Cardiac muscle cell (in vitro differentiated cells and primary cell): Measurements from ENCODE around the gene SLC8A3. TPM values are rescaled to one million over a fixed set of nuclear protein-coding genes. Genes with fewer than 3 reads are reported as not detected.

Experiments
- DNase-seq, 2 donors: peaks; one replicate each; pipeline versions ENCODE4 v3.0.0 to v3.0.0-alpha.2; 2010 to 2017; ENCODE audit warnings: low read depth in 1 of 2, low spot score in 1 of 2
- H3K27ac ChIP-seq: fragments of 200-600 bp; sonication (generic); 2 replicates; pipeline ENCODE4 v1.5.1; 2016
- H3K27me3 ChIP-seq: fragments of 200-600 bp; sonication (generic); 2 replicates; pipeline ENCODE4 v1.6.0; 2016; ENCODE audit warnings: control low read depth
- H3K36me3 ChIP-seq: fragments of 200-600 bp; sonication (generic); 2 replicates; pipeline ENCODE4 v1.5.1; 2016; ENCODE audit warnings: control low read depth
- H3K4me1 ChIP-seq: fragments of 200-600 bp; sonication (generic); 2 replicates; pipeline ENCODE4 v1.8.1; 2017; ENCODE audit warnings: low read depth, mild to moderate bottlenecking, mixed run types
- H3K4me3 ChIP-seq: fragments of 200-600 bp; sonication (generic); 2 replicates; pipeline ENCODE4 v1.5.1; 2016; ENCODE audit warnings: mild to moderate bottlenecking
- H3K9me3 ChIP-seq: fragments of 200-600 bp; sonication (generic); 2 replicates; pipeline ENCODE4 v1.5.1; 2017; ENCODE audit warnings: low read depth, mild to moderate bottlenecking, control low read depth
- CTCF ChIP-seq: IDR thresholded peaks from 2 replicates; pipeline ENCODE4 v1.5.1; 2012; ENCODE audit warnings: low read depth, mild to moderate bottlenecking, low read length
- polyA plus RNA-seq: library from polyadenylated mRNA; unstranded; fragments of >200 nt; fragmentation: Nextera tagmentation; extraction: Ambion mirVana; gene quantifications from 2 replicates; pipeline ENCODE4 v1.2.1, GENCODE V29; 2016
- total RNA-seq: library from RNA; depleted of rRNA; stranded (reverse); fragments of >200 nt; gene quantifications from 2 replicates; pipeline ENCODE4 v1.2.3, GENCODE V29; 2016

The SLC8A3 gene
- total and polyA plus RNA-seq, 2 experiments from 2014 or later = 0.09 to 1.0 TPM

- peak in 1 of 2 donors; percentile 11 for DNase-seq
- no peak overlapping the region for H3K27ac ChIP-seq
- H3K4me1 ChIP-seq = peaks cover 8% of the 10 kb centered on the region
- peaks cover 41% of the 10 kb centered on the region for H3K27me3 ChIP-seq
- TF ChIP-seq CTCF = no peak
- no peak overlapping the region for H3K4me3 ChIP-seq
- H3K9me3 ChIP-seq = no peaks in the 10 kb centered on the region
- H3K36me3 ChIP-seq = no peaks in the 10 kb centered on the region
Observed at GRCh38 chr14:70148911-70149595, 39.7 kb downstream of the SLC8A3 start.

- H3K36me3 ChIP-seq = no peaks in the 10 kb centered on the region
- no peak for DNase-seq
- H3K9me3 ChIP-seq = no peaks in the 10 kb centered on the region
- H3K27ac ChIP-seq = no peak overlapping the region
- H3K4me1 ChIP-seq = peaks cover 8% of the 10 kb centered on the region
- peaks cover 40% of the 10 kb centered on the region for H3K27me3 ChIP-seq
- H3K4me3 ChIP-seq = no peak overlapping the region
- TF ChIP-seq CTCF = no peak
Observed at GRCh38 chr14:70148351-70148750, 40.4 kb downstream of the SLC8A3 start.

DNA sequence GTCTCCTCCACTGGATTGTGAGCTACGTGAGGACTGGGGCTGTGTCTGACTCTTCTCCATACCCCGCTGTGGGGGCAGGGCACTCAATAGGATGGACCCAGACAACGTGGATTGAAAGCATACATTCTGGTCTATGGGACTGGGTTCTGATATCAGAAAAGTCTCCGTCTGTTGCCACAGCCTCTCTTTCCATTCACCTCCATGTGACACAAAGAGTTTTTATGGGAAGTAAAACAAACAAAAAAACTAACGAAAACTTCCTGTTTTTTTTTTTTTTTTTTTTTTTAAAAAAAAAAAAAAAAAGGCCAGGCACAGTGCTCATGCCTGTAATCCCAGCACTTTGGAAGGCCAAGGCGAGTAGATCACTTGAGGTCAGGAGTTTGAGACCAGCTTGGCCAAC, 44.7 kb downstream of the SLC8A3 start:
- Histone ChIP-seq H3K4me3 (no peak overlapping the region), H3K36me3 (no peaks in the 10 kb centered on the region), H3K9me3 (no peaks in the 10 kb centered on the region), H3K27ac (no peak overlapping the region), H3K4me1 (no peaks in the 10 kb centered on the region), H3K27me3 (peaks cover 74% of the 10 kb centered on the region)
- no peak for TF ChIP-seq CTCF
- no peak for DNase-seq

GRCh38 chr14:70143306-70143705, 45.4 kb downstream of the SLC8A3 start:
- H3K27me3 ChIP-seq = peaks cover 82% of the 10 kb centered on the region
- H3K27ac ChIP-seq = no peak overlapping the region
- TF ChIP-seq CTCF = no peak
- no peak overlapping the region for H3K4me3 ChIP-seq
- no peak for DNase-seq
- no peaks in the 10 kb centered on the region for H3K9me3 ChIP-seq
- no peaks in the 10 kb centered on the region for H3K36me3 ChIP-seq
- H3K4me1 ChIP-seq = no peaks in the 10 kb centered on the region

GRCh38 chr14:70140614-70141013, 48.1 kb downstream of the SLC8A3 start:
- Histone ChIP-seq H3K27ac (no peak overlapping the region), H3K4me1 (no peaks in the 10 kb centered on the region), H3K9me3 (no peaks in the 10 kb centered on the region), H3K36me3 (no peaks in the 10 kb centered on the region), H3K27me3 (peaks cover 83% of the 10 kb centered on the region), H3K4me3 (no peak overlapping the region)
- no peak for DNase-seq
- TF ChIP-seq CTCF = no peak

- Histone ChIP-seq H3K27ac (no peak overlapping the region), H3K4me1 (no peaks in the 10 kb centered on the region), H3K27me3 (peaks cover 88% of the 10 kb centered on the region), H3K4me3 (no peak overlapping the region), H3K36me3 (no peaks in the 10 kb centered on the region), H3K9me3 (no peaks in the 10 kb centered on the region)
- TF ChIP-seq CTCF = no peak
- DNase-seq = no peak
Observed at GRCh38 chr14:70139384-70139783, 49.4 kb downstream of the SLC8A3 start.
